OCI-LY3 (cell line): ENCODE results near the gene KLC1.

Source experiments
- H2AFZ ChIP-seq: fragments of 200-600, 300-600 bp; shearing (Covaris generic); 2 replicates; pipeline ENCODE4 v1.6.0; 2014; ENCODE audit warnings: antibody characterized with exemption, low read depth, low read length
- H3K27ac ChIP-seq: fragments of 200-600, 300-600 bp; sonication (generic); 2 replicates; pipeline ENCODE4 v1.5.1; 2014; ENCODE audit warnings: mild to moderate bottlenecking, low read length, moderate library complexity, mixed read lengths
- H3K27me3 ChIP-seq: fragments of 200-600, 300-600 bp; sonication (generic); 2 replicates; pipeline ENCODE4 v1.6.1; 2014; ENCODE audit warnings: low read depth, low read length, mixed read lengths
- H3K36me3 ChIP-seq: fragments of 200-600, 300-600 bp; sonication (generic); replicated peaks from 2 replicates; pipeline ENCODE3; 2014; ENCODE audit warnings: low read depth, low read length, mixed read lengths
- H3K4me1 ChIP-seq: fragments of 300-600, 200-600 bp; sonication (generic); 2 replicates; pipeline ENCODE4 v1.6.1; 2014; ENCODE audit warnings: low read length, mixed read lengths
- H3K4me2 ChIP-seq: fragments of 200-600, 300-600 bp; sonication (generic); 2 replicates; pipeline ENCODE4 v1.6.1; 2014; ENCODE audit warnings: low read length, mixed read lengths
- H3K4me3 ChIP-seq: fragments of 300-600, 200-600 bp; sonication (generic); 2 replicates; pipeline ENCODE4 v1.5.1; 2014; ENCODE audit warnings: antibody characterized with exemption, mild to moderate bottlenecking, low read length, moderate library complexity
- H3K79me2 ChIP-seq: fragments of 300-600, 200-600 bp; shearing (Covaris generic); 2 replicates; pipeline ENCODE4 v1.6.1; 2014; ENCODE audit warnings: mild to moderate bottlenecking, low read length, mixed read lengths
- H3K9ac ChIP-seq: fragments of 300-600, 200-600 bp; shearing (Covaris generic); 2 replicates; pipeline ENCODE4 v1.6.0; 2014; ENCODE audit warnings: mild to moderate bottlenecking, low read length, moderate library complexity
- H3K9me3 ChIP-seq: fragments of 200-600, 300-600 bp; shearing (Covaris generic); 2 replicates; pipeline ENCODE4 v1.6.1; 2014; ENCODE audit warnings: low read length, mixed read lengths; ENCODE audit not compliant: insufficient read depth
- H4K20me1 ChIP-seq: fragments of 200-600, 300-600 bp; sonication (generic); 2 replicates; pipeline ENCODE4 v1.6.1; 2016; ENCODE audit warnings: low read length, mixed read lengths; ENCODE audit not compliant: insufficient read depth
- EZH2phosphoT487 ChIP-seq: fragments of 200-600 bp; shearing (Covaris generic); IDR thresholded peaks from 2 replicates; pipeline ENCODE4 v1.6.1; 2018; ENCODE audit warnings: antibody characterized with exemption, mixed run types, low read depth
- TF ChIP-seq, protein P1 (sequence below): fragments of 200-600, 300-600 bp; sonication (generic); IDR thresholded peaks from 2 replicates; pipeline ENCODE4 v1.5.1; 2014; ENCODE audit warnings: antibody characterized with exemption, low read length, low read depth

KLC1 gene

DNA sequence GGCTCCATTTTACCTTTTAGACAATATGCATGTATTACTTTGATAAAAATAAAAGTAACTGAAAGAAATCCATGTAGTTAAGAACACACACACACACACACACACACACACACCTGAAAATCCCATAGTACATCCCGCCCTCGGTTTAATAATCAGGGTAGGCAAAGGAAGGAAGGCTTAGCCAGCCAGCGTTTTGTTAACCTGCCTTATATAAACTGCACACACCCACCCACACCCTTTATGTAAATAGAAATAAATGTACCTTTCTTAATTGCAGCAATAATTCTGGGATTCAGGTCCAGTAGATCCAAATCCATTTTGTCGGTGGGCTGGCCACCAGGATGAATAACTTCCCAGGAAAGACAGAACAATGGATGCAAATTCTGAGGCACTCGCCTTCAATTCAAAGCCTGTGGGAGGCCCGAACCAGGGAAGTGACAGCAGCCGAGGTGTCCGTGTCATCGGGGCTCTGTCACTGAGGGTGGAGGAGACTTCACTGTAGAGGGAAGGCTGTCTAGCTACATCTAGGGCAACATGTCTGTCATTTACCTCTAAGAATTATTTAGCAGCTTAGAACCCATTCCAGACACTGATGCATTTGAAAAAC is 81.9 kb downstream of the KLC1 start:
- H3K79me2 ChIP-seq = peaks cover 32% of the 10 kb centered on the region
- H4K20me1 ChIP-seq = peaks cover 2% of the 10 kb centered on the region
- peaks cover 41% of the 10 kb centered on the region for H3K36me3 ChIP-seq
- no peak overlapping the region for H3K4me3 ChIP-seq
- peaks cover 9% of the 10 kb centered on the region for H3K4me1 ChIP-seq
- H3K27me3 ChIP-seq = no peaks in the 10 kb centered on the region
- TF ChIP-seq, protein P1, sequence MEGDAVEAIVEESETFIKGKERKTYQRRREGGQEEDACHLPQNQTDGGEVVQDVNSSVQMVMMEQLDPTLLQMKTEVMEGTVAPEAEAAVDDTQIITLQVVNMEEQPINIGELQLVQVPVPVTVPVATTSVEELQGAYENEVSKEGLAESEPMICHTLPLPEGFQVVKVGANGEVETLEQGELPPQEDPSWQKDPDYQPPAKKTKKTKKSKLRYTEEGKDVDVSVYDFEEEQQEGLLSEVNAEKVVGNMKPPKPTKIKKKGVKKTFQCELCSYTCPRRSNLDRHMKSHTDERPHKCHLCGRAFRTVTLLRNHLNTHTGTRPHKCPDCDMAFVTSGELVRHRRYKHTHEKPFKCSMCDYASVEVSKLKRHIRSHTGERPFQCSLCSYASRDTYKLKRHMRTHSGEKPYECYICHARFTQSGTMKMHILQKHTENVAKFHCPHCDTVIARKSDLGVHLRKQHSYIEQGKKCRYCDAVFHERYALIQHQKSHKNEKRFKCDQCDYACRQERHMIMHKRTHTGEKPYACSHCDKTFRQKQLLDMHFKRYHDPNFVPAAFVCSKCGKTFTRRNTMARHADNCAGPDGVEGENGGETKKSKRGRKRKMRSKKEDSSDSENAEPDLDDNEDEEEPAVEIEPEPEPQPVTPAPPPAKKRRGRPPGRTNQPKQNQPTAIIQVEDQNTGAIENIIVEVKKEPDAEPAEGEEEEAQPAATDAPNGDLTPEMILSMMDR = no peak
- no peaks in the 10 kb centered on the region for H3K9me3 ChIP-seq
- no peak overlapping the region for H3K4me2 ChIP-seq
- H3K27ac ChIP-seq = no peak overlapping the region
- H3K9ac ChIP-seq = no peak overlapping the region
- no peak overlapping the region for H2AFZ ChIP-seq

DNA sequence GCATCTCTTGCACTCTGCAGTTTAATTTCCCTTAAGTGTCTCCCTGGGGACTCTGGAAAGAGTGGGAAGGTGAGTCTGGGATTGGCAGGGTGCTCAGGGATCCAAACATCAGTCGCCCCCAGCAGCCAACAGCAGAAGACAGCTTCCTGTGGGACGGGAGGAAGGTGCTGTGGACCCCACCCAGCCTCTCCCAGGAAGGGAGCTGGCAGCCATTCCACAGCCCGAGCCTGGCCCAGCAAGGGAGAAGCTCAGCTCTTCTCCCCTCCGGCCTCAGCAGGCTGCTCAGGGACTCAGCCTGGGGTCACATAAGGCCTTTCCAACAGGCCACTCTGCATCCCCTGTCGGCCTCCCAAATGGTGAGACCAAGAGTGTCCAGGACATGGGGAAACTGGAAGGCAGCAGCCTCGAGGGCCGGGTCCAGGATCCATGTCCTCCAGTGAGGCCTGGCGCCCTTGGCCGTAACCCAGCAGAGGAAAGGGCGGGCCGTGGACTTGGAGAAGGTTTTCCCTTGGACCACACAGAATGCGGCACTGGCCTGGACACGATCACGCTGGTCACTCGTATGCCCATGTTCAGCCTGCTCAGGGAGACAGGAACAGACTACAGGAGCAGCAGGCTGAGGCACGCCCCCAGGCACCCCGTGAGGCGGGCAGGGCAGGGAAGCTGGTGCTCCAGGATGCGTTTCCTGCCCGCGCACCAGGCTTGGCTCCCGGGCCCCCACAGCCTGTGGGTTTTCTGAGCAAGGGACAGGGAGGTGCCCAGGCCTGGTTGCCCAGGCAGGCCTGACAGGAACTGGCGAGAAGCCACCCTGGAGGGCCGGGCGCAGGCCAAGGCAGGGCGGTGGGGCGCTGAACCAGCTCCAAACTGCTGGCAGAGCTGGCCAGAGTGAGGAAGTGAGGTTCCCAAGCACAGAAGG is 82.8 kb downstream of the KLC1 start:
- Histone ChIP-seq H4K20me1 (peaks cover 2% of the 10 kb centered on the region), H3K4me2 (no peak overlapping the region), H3K79me2 (peaks cover 39% of the 10 kb centered on the region), H3K27ac (no peak overlapping the region), H3K36me3 (peaks cover 34% of the 10 kb centered on the region), H2AFZ (no peak overlapping the region), H3K27me3 (no peaks in the 10 kb centered on the region), H3K4me1 (peaks cover 12% of the 10 kb centered on the region), H3K4me3 (no peak overlapping the region), H3K9ac (no peak overlapping the region), H3K9me3 (no peaks in the 10 kb centered on the region)
- TF ChIP-seq EZH2phosphoT487 = no peak
- TF ChIP-seq, protein P1 = no peak

DNA sequence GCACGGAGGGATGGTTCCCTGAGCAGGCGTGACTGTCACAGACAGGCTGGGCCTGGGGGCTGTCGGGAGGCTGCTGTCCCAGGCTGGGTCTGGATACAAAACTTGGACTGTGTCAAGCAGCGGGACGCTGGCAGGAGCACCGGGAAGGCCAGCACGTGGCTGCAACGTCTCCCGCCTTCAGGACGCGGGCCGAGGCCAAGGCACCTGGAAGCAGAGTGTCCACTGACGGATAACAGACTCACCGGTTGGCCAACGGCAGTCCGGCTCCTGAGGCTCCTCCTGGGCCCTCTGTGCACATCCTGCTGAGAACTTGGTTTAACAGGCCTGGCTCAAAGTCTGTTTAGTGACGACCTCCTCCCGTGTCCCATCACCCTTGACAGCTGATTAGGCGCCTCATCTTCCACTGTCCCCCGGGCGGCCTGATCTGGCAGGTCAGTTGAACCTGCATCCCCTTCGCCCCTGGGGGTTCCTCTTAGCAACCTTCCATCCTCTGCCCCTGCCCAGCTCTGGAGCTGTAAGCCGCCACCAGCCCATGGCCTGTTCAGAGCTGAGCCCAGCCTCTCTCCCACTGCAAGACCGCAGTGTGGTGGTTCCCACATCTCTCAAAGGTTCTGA is 83.7 kb downstream of the KLC1 start:
- Histone ChIP-seq H3K36me3 (peaks cover 31% of the 10 kb centered on the region), H2AFZ (no peak overlapping the region), H3K4me3 (no peak overlapping the region), H3K79me2 (peaks cover 49% of the 10 kb centered on the region), H4K20me1 (peaks cover 10% of the 10 kb centered on the region), H3K4me2 (no peak overlapping the region), H3K9ac (no peak overlapping the region), H3K9me3 (no peaks in the 10 kb centered on the region), H3K4me1 (peaks cover 15% of the 10 kb centered on the region), H3K27me3 (no peaks in the 10 kb centered on the region), H3K27ac (no peak overlapping the region)
- TF ChIP-seq, protein P1 = no peak
- no peak for TF ChIP-seq EZH2phosphoT487
